ENCODE measurements around the gene FBXW7. TPM values are rescaled to one million over a fixed set of nuclear protein-coding genes. Genes with fewer than 3 reads are reported as not detected.
A peak's percentile ranks its signal among the peaks of the same experiment; 100 is the strongest.

Gene FBXW7
- total RNA-seq, 1 experiment from 2014 or later: 24.3 TPM

- peak; percentile 83 for DNase-seq (ENCODE audit: low read depth)
Measured at GRCh38 chr4:152328582-152328981, 207.3 kb downstream of the FBXW7 start.

- DNase-seq (ENCODE audit: low read depth): no peak
Measured at GRCh38 chr4:152327606-152328453, 208.1 kb downstream of the FBXW7 start.

- DNase-seq (ENCODE audit: low read depth): no peak
Measured at GRCh38 chr4:152325831-152326230, 210.1 kb downstream of the FBXW7 start.

- no peak for DNase-seq (ENCODE audit: low read depth)
Measured at GRCh38 chr4:152323221-152323620, 212.7 kb downstream of the FBXW7 start.

- no peak for DNase-seq (ENCODE audit: low read depth)
Measured at GRCh38 chr4:152322656-152323055, 213.2 kb downstream of the FBXW7 start.

GRCh38 chr4:152321923-152322322 is 214.0 kb downstream of the FBXW7 start:
- no peak for DNase-seq (ENCODE audit: low read depth)

GRCh38 chr4:152321398-152321797 is 214.5 kb downstream of the FBXW7 start:
- DNase-seq (ENCODE audit: low read depth): no peak

GRCh38 chr4:152316969-152317368 is 218.9 kb downstream of the FBXW7 start:
- DNase-seq (ENCODE audit: low read depth): peak; percentile 57

DNA sequence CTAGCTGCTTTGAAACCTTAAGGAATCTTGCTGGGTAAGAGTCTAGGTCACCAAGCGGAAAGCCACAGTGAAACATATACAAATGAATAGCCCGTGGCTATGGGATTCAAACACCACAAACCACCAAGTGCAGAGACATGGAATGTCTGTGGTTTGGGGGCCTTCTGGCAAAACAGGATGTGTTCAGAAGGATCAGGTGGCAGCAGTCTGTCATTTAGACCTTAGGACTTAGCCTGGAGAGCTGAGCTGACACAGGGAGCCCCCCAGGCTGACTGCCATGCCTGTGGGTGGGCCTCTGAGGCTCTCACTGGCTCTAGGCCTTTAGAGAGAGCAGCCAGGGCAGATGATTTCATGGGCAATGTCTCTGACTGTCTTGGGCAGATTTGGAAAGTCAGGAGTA is 225.6 kb downstream of the FBXW7 start:
- peak; percentile 99 for DNase-seq (ENCODE audit: low read depth)

DNA sequence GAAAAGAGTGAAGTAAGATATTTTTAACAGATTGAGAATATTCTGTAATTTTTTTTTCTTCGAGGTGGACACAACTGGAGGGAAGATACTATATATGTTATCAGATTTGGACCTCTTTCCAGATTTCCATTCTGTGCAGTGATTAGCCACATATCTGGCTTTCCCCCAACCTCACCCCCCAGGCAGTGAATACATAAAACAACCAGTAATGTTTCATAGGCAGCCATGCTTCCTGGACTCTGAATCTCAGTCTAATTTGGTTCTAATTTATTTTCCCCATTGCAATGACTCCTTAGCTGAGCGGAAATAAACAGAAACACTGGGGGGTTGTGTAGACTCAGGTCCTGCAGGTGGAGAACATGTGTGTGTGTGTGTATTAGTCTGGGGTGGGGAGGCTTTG is 226.5 kb downstream of the FBXW7 start:
- DNase-seq (ENCODE audit: low read depth): peak; percentile 90

DNA sequence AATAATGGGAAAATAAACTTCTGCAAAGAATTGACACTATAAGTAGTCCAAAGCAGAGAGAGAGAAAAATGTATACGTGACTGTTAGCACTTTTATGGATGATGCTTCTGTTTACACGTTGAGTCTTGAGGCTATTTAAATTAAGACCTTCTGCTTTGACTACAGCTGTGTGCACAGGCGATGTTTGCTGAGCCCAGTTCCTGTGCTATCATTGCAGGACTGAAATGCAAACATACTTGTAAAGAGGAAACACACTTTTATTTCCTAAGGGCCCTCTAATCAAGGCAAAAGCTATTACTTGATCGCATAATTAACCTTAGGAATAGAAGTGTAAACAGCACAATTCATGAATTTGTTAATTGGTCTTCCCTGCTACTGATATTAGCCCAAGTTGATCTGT is 226.9 kb downstream of the FBXW7 start:
- peak; percentile 15 for DNase-seq (ENCODE audit: low read depth)

GRCh38 chr4:152307669-152308068 is 228.2 kb downstream of the FBXW7 start:
- no peak for DNase-seq (ENCODE audit: low read depth)

- no peak for DNase-seq (ENCODE audit: low read depth)
Measured at GRCh38 chr4:152306541-152306940, 229.4 kb downstream of the FBXW7 start.

DNA sequence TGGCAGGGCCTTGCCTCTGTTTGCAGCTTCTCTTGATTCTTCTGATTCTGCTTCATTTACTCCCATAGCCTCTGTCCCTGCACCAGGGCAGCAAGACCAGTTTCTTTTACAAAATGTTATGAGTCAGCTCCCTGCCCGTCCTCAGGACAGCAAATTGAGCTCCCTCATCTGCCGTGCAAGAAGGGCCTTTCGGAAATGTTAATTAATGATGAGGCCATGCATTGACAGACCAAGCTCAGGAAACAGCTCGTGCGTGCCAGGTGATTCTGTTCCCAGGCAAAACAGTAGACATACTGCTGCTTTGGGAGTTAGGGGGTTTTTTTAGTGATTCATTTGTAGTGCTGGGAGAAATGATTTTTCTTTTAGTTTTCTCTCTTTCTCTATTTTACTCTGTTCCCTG is 231.7 kb downstream of the FBXW7 start:
- DNase-seq (ENCODE audit: low read depth): peak; percentile 92

DNA sequence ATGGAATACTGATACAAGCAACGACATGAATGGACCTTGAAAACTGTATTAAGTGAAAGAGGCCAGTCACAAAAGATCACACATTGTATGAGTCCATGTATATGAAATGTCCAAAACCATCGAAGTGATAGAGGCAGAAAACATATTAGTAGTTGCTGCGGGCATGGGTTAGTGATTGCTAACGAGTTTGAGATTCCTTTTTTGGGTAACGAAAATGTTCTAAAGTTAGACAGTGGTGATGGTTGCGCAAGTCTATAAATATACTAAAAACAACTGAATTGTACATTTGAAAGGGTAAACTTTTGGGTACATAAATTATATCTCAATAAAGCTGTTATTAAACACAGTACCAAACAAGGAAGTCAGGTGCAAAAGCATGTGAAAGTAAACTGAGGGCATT is 234.5 kb downstream of the FBXW7 start:
- DNase-seq (ENCODE audit: low read depth): no peak

GRCh38 chr4:152299553-152299952 is 236.3 kb downstream of the FBXW7 start:
- no peak for DNase-seq (ENCODE audit: low read depth)

GRCh38 chr4:152296386-152296785 is 239.5 kb downstream of the FBXW7 start:
- DNase-seq (ENCODE audit: low read depth): no peak

DNA sequence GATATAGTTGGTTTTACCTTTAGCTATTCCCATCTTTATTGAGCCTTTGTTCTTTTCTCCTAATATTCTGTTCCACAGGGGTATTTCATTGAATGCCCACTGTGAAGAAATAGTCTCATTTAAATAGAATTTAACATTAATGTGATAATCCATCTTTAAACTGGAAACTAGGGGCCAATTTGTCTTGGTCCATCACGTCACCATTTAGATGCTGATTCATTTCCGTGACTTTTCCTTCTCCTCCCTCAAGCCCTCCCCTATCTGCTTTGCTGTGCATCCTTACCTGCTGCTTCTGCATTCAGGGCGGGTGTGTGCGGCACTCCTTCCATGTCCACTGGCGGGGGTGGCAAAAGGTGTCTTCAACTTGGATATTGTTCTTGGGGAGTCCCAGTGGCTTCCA is 241.1 kb downstream of the FBXW7 start:
- DNase-seq (ENCODE audit: low read depth): no peak

DNA sequence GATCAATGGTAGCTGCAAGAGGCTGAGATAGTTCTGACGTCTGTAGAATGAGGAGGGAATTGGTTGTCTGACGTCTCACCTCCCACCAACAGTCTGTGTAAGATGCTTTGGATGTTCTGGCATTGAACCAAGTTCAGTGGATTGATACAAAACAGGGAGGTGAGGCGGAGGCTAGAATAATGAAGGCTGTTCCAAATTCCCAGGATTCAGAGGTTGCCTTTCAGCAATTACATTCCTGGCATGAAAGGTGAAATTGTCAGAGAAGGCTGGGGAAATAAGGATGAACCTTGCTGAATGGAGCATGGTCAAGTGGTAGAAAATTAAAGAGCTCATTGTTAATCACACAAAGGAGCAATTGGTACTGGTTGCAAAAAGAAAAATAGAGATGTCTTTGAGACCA is 241.6 kb downstream of the FBXW7 start:
- no peak for DNase-seq (ENCODE audit: low read depth)

GRCh38 chr4:152293527-152293926 is 242.4 kb downstream of the FBXW7 start:
- no peak for DNase-seq (ENCODE audit: low read depth)

- no peak for DNase-seq (ENCODE audit: low read depth)
Measured at GRCh38 chr4:152290366-152290921, 245.4 kb downstream of the FBXW7 start.

DNA sequence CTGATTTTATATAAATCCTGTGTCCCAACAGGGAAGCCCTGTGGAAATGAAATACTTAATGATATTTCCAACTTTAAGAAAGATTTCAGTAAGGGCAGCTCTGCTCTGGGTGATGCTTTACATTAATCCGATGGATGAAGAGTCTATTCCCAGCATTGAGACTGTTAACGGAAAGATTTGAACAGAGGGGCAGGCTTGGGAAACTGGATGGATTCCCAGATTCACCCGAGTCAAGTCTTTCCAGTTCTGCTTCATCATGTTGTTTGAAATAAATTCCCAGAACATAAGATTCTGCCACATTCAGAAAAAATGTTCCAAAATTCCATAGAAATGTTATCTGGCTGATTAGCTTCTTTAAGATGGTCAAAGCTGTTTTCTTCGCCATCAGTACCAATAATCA is 246.0 kb downstream of the FBXW7 start:
- DNase-seq (ENCODE audit: low read depth): no peak

- no peak for DNase-seq (ENCODE audit: low read depth)
Measured at GRCh38 chr4:152289541-152289940, 246.4 kb downstream of the FBXW7 start.

Data from RPMI7951 (cell line).